ENCODE results near the gene RNF130.
A peak's percentile ranks its signal among the peaks of the same experiment; 100 is the strongest.
"Not testable (repeated sequence)": the region's sequence is repeated elsewhere in the genome, so short reads cannot be mapped to it uniquely, and the experiment has no call there.

The RNF130 gene

DNA sequence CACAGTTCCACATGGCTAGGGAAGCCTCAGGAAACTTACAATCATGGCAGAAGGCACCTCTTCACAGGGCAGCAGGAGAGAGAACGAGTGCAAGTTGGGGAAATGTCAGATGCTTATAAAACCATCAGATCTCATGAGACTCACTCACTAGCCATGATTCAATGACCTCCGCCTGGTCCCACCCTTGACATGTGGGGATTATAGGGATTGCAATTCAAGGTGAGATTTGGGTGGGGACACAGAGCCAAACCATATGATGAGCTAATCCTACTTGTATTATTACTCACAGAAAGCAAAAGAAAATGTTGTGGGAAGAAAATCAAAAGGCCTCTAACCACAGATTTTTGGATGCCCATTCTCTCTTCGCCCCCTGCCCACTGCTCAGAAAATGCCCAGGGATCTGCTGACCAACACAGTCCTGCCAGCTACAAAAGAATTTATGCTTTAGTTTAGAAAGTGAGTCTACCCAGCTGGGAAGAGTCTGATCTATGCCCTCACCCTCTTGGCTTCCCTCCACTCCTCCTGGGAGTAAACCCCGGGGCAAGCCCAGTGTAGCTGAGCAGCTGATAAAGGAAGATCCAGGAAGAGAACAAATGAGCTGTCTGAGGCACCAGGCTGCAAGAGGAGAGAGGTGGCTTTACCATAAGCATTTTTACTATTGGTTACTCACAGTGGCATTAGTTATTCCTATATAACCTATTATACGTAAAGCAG is 53.1 kb downstream of the RNF130 start:
- no peak for DNase-seq (ENCODE audit: low spot score)

DNA sequence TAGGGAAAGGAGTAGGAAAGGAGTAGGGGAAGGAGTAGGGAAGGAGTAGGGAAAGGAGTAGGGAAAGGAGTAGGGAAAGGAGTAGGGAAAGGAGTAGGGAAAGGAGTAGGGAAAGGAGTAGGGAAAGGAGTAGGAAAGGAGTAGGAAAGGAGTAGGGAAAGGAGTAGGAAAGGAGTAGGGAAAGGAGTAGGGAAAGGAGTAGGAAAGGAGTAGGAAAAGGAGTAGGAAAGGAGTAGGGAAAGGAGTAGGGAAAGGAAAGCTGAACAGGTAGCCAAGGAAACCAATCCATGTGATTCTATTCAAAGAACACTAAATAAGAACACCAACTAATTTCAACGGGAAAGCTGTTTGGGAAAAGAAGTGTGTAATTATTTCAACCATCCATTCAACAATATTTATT is 56.0 kb downstream of the RNF130 start:
- DNase-seq (ENCODE audit: low spot score) = not testable (repeated sequence)

DNA sequence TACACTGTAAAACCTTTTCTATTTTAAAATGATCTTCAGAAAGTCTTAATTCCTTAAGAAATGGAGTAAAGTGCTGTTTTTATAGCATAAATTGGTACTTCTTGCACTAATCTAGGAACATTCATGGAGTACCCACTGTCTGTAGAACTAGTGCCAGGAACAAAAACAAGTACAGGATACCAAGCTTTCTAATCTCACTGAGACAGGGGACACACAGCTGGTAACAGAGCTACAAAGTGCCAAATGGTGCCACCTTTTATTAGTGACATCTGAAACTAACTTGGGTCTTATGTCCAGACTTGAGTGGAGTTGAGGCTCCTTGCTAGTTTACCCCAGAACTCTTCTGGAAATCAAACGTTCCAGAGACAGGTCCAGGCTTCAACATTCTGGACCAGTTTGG is 57.9 kb downstream of the RNF130 start:
- DNase-seq (ENCODE audit: low spot score) = no peak

DNA sequence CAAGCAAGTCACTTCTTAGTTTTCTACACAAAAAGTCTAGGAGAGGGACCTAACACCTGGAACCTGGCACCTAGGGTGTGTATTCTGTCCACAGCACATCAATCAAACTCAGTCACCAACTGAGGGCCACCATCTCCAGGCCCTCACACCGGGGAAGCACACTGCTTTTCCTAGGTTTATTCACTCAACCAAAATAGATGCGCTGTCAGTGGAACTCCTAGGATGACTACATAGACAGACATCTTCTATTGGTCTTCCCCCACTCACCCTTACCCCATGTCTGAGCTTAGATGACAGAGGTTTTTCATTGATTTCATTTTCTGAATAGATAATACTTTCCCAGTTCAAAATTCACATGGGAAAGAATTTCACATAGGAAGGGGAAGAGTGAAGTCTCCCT is 59.2 kb downstream of the RNF130 start:
- no peak for DNase-seq (ENCODE audit: low spot score)

DNA sequence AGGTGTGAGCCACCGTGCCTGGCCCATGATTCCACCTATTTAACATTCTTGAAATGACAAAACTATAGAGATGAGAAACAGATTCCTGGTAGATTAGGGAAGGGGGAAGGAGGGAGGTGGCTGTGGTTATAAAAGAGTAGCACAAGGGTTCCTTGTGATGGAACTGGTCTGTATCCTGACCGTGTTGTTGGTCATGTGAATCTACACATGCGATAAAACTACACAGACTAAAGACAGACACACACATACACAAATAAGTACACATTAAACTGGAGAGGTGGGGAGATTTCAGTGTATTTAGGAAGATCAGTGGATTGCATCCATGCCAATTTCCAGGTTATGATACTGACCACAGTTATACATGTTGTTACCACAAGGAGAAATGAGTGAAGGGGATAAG is 60.9 kb downstream of the RNF130 start:
- DNase-seq (ENCODE audit: low spot score) = no peak

DNA sequence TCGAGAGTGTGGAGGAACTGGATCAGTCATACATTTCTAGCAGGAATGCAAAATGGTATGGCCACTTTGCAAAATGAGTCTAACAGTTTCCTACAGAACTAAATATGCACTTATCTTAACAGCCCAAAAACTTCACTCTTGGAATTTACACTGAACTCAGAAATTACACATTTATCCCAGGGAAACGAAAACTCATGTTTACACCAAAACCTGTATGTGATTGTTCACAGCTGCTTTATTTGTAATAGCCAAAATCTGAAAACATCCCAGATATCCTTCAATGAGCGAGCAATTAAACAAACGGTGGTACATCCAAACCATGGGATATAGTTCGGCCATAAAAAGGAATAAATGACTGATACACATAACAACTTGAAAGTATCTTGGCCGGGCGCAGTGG is 62.0 kb downstream of the RNF130 start:
- DNase-seq (ENCODE audit: low spot score) = no peak

DNA sequence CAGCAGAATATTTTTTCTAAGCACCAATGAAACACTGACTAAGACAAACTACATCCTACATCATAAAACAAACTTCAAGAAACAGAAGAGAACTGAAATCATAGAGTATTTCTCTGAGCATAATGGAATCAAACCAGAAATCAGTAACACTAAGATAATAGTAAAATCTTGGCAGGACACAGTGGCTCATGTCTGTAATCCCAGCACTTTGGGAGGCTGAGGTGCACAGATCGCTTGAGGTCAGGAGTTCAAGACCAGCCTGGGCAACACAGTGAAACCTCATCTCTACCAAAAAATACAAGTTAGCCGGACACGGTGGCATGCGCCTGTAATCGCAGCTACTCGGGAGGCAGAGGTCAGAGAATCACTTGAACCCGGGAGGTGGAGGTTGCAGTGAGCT is 63.1 kb downstream of the RNF130 start:
- DNase-seq (ENCODE audit: low spot score) = no peak

DNA sequence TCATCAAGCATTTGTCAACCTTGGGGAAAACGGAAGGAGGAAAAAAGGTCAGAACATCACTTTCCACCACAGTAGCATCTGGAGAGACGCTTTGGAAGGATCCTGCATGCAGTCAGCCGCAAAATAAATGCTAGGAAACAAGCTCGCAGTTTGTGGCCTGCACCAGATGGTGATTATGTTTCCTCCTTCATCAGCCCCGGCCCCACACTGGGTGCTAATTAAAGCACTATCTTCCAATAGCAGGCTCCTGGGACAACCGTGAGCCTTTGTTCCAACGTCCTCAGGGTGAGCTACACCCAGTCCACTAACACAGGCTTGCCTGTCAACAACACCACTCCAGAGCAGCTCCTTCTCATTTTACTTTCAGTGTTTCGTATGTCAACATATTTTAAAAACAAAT is 64.0 kb downstream of the RNF130 start:
- no peak for DNase-seq (ENCODE audit: low spot score)

DNA sequence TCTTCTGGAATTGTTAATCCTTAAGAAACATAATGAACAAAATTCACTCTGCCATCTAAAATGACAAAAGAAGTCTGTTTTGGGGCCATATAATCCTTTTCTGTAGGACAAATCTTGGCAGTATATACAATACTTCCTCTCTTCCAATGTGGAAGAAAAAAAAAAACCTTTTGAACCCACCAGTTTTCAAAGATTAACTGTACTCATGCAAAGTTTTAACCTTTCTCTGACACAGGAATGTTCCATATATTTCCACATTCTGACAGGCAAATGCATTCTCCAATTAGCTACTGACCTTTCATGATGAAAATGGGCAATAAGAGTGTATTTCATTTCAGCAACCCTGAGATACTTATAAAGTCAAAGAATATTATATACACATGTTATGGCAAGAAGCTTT is 65.4 kb downstream of the RNF130 start:
- no peak for DNase-seq (ENCODE audit: low spot score)

DNA sequence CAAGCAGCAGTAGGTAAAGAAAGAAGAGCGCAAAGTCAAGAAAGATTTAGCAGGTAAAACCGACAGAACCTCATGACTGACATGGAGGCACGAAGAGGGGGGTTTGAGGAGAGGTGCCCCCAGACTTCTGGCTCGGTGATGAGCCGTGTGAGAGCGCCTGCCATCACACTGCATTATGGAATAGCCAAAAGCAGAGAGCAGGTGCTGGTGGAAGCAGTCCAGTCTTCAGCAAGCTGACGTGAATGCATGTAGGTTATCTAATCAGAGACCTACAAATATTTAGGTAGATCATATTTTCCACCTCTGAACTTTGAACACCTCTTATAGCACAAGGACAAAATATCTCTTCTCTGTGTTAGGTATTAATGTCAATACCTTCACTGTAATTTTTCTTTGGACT is 68.4 kb downstream of the RNF130 start:
- no peak for DNase-seq (ENCODE audit: low spot score)

DNA sequence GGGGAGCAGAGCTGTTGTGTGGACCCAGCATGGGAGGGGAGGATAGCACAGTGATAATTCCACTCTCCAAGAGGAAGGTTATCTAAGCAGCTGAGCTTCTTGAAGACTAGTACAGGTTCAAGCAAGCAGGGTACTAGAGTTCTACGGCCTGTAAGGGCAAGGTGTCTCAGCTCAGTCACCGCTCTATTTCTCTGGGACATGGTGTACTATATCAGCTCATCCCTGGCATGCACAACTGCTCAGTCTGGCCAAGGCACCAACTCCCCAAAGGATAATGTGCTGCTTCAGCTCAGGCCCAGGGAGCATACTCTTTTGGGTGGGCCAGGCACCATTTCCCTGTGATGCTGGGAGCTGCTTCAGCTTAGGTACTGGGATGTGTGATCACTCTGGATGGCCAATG is 69.8 kb downstream of the RNF130 start:
- DNase-seq (ENCODE audit: low spot score) = no peak

DNA sequence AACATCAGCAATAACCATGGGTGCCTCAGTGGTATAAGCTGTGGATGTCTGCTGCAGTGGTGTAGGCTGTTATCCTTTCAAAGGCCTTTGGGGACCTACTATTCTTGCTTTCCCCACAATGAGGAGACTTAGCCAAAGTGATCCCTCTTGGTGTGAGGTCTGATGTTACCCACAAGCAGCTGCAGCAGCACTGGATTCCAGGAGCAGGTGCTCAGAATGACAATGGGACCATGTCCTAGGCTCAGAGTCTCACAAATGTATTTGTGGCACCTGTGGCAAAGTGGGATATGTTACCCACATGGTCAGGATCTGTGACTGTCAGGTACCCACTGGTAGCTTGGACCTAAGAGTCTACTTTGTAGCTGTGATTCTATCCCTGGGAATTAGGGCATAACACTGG is 70.4 kb downstream of the RNF130 start:
- DNase-seq (ENCODE audit: low spot score) = no peak

DNA sequence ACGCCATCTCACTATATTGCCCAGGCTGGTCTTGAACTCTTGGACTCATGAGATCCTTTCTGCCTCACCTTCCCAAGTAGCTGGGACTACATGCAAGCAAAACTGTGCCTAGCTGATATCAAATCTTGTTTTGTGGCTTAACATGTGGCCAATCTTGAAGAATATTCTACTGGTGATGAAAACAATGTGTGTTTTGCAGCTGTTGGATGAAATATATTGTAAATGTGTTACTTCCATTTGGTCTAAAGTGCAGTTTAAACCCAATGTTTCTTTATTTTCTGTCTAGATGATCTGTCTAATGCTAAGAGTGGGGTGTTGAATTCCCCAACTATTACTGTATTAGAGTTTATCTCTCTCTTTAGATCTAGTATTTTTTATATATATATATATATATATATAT is 73.1 kb downstream of the RNF130 start:
- no peak for DNase-seq (ENCODE audit: low spot score)

DNA sequence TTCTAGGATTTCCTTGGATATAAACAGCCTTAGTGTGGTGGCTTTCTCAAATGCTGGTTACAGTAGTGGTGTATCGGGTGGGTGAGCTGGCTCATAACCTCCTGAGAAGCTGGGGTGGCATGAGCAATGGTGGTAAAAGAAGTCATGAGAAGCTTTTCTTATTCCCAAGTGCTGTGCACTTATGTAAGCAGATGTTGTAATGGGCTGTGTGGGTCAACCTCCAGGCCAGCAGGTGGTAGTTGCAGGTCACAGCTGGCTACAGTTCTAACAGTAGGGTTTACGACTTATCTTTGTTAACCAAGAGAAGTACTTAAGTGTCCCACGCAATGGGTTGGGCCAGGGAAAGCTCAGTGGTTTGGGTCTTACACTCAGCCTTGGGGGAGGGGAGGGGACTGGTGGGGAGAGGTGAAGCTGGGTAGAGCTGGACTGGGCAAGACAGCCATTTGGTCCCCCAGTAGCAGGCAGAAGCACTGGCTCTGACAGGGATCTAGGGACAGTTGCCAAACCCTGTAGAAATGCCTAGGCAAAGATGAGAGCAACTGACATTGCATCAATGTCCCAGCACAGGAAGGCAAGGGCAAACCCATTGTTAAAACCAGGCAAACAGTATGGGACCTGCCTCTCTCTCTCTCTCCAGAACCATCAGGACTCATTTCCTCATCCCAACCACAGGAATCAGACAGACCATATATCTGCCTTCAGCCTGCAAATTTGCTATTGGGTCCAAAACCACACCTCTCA is 76.8 kb downstream of the RNF130 start:
- no peak for DNase-seq (ENCODE audit: low spot score)

DNA sequence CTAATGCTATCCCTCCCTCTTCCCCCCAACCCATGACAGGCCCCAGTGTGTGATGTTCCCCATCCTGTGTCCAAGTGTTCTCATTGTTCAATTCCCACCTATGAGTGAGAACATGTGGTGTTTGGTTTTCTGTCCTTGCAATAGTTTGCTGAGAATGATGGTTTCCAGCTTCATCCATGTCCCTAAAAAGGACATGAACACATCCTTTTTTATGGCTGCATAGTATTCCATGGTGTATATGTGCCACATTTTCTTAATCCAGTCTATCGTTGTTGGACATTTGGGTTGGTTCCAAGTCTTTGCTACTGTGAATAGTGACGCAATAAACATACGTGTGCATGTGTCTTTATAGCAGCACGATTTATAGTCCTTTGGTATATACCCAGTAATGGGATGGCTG is 78.7 kb downstream of the RNF130 start:
- DNase-seq (ENCODE audit: low spot score) = not testable (repeated sequence)

DNA sequence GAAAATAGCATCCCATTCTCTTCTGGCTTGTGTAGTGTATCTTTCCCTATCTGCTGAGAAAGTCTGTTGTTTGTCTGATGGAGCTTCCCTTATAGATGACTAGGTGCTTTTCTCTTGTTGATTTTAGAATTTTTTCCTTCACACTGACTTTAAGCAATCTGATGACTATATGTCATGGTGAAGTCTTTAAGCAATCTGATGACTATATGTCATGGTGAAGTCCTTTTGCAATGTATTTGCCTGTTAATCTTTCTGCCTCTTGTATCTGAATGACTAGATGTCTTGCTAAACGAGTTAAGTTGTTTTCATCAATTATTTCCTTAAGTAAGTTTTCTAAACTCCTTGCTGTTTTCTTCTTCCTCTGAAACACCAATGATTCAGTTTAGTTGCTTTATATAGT is 80.5 kb downstream of the RNF130 start:
- DNase-seq (ENCODE audit: low spot score) = no peak

DNA sequence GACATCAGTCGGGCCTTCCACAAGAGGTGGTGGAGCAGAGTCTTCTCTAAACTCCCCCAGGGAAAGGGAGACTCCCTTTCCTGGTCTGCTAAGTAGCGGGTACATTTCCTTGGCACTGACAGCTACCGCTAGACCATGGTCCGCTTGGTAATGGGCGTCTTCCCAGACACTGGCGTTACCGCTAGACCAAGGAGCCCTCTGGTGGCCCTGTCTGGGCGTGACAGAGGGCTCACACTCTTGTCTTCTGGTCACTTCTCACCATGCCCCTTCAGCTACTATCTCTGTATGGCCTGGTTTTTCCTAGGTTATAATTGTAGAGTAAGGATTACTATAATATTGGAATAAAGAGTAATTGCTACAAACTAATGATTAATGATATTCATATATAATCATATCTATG is 81.0 kb downstream of the RNF130 start:
- not testable (repeated sequence) for DNase-seq (ENCODE audit: low spot score)

DNA sequence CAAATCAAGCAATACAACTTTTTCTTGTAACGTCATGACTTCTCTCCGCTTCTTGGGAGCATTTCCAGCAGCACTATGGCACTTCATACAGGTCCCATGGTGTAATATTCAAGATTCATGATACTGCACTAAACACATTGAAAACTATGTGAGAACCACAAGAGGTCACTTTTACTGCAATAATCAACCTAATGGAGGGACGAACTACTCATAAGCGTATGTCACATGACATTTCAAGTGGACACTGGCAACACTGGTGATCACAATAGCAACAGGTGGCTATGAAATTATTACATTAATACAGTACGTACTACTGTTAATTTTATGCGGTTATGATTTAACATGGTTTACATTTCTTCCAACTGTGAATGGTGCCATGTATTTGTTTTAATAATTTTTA is 85.2 kb downstream of the RNF130 start:
- DNase-seq (ENCODE audit: low spot score) = no peak

DNA sequence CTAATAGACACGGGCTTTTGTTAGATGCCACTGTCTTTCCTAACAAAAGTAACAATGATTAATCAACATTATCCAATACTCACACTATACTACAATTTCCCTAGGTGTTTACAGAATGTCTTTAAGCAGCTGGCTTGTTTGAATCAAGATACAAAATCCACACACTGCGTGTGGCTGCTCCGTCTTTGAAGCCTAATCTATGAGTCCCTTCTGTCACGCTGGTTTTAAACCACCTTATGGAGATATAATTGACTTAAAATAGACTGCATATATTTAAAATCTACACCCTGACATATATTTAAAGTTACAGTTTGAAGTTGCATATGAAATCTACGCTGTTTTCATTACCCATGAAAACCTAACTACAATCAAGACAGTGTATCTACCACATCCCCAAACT is 89.9 kb downstream of the RNF130 start:
- DNase-seq (ENCODE audit: low spot score) = no peak

DNA sequence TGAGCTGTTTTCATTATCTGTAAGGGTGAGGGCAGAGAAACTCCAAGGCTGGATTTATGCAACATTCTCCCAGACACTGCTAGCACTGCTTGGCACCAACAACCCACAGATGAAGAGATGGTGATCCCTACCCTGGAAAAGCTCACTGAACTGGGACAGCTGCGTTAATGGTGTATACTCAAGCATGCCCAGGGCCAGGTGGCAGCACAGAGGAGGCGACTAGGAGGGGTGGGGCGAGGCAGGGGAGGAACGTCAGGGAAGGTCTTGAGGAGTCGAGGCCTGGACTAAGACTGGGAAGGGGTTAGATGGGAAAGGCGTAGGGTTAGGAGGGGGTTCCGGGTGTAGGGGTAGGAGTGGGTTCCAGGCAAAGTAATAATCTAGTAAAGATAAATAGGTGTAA is 90.8 kb downstream of the RNF130 start:
- no peak for DNase-seq (ENCODE audit: low spot score)

DNA sequence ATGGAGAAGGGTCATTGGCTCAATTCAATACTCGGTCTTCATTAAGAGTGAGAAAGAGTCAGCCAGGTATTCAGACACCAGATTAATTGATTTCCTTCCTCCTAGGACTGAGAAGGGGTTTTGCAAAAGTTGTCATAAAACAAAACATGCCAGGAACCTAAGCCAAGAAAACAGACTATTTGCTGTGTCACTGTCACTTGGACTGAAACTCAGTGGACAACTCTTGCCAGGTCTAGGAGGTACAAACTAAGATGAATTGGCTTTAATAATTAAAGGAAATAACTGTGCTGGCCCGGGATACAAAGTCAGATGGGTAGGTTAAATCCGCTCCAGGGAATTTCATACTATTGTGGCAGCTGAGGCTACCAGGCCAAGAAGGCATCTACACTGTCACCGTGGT is 92.8 kb downstream of the RNF130 start:
- no peak for DNase-seq (ENCODE audit: low spot score)

DNA sequence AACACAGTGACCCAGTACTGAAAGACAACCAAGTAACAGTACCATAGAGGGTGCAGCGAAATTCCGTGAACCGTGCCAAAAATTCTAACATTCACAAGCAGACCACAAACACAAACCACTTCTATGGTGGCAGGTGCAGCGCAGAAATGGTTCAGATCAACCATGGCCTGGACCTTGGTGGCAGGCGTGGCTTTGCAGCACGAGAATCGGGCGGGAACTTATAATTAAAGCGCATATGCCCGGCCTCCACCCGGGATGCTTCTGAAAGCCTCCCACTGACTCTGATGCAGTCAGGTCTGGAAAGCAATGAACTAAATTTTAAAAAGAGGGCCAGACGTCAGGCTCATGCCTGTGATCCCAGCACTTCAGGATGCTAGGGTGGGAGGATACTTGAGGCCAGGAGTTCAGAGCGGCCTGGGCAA is 95.8 kb downstream of the RNF130 start:
- no peak for DNase-seq (ENCODE audit: low spot score)

DNA sequence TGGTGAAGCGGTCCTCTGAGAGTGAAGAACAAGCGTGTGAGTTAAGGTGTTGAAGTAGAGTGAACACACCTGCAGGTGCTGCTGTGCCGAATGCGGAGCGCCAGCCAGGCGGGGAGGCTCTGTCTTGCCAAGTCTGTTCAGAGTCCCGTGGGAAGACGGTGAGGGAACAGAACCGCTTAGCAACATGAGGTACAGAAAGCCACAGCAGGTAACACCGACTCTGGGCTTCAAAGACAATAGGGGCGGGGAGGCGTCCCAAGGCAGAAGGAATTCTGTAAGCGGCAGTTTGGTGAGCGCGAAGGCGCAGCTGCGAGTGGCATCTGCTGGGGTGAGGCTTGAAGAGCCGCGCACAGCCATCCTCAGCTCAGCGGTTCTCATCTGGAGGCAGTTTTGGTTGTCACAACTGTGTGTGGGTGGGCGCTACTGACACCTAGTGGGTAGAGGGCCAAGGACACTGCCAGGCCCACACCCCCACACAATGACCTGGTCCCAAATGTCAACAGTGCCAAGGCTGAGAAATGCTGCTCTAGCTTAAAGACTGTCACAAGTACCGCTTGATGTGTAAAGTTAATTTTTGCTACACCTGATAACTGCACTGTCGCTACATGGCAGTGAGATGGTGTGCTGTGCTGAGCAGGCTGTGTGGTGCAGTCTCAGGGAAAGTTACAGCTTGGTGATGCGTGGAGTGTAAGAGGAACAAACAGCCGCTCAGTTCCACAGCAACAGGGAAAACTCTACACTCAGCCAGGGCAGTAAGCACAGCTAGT is 96.4 kb downstream of the RNF130 start:
- peak; percentile 60 for DNase-seq (ENCODE audit: low spot score)
